Activated CD8-positive, alpha-beta memory T cell treated with anti-CD3 and anti-CD28 coated beads, Interleukin-2, amount 50 U/mL, for 1 hour (primary cell): ENCODE results near the gene STAMBPL1.
"Not testable (repeated sequence)": the region's sequence is repeated elsewhere in the genome, so short reads cannot be mapped to it uniquely, and the experiment has no call there.

ENCODE experiments used
- DNase-seq: peaks from one replicate; pipeline ENCODE4 v3.0.0-alpha.2; 2020; ENCODE audit errors: extremely low read depth

STAMBPL1 gene

DNA sequence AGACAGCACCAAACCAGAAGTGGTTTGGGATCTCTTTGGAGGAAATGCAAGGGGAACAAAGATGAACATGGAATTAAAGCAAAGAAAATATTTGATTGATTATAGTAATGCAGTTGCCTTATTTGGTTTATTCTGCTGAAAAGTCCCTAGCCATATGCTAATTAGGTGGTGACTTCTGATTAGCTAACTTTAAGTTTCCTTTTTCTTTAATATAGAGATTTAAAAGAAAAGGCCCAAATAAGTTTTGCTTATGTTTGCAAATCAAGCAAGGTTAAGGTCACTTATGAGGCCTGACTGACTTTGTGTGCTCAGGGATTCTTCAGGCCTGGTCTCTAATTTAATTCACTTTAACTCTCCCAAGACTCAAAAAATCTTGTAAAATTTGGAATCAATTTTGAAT, 22.2 kb upstream of the STAMBPL1 start:
- DNase-seq: no peak

DNA sequence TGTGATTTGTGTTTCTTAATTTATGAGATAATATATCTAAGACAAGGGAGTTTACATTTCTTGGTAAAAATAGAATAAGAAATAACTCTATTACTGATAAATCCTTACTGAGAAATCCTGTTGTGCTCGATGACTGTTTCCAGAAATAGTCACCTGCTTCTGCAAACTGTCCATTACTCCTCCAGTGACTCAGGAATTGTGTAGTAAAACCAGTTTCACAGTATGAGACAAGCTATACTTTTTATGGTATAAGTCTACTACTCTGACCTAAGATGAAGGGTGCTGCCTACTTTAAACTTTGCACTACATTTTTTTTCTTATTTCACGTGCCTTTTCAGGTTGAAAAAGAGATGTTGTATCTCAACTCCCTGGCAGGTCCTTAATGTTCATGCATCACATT, 21.6 kb upstream of the STAMBPL1 start:
- no peak for DNase-seq

DNA sequence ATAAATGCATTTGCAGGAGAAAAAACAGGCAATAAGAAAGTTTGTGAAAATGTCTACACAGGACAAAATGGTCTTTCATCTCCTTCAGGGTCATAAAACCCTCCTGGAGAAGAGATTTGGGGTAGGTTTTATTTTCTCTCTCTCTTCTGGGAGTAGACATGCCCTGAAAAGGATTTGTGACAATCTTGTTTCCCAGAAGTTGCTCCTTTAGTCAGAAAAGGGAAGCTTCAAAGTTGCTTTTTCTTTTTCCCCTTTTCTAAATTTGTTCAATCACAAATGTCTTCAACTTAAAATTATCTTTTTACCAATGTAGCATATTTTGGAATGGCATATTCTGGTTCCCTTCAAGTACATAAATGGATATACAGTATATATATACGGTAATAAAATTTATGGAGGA, 19.0 kb upstream of the STAMBPL1 start:
- no peak for DNase-seq

DNA sequence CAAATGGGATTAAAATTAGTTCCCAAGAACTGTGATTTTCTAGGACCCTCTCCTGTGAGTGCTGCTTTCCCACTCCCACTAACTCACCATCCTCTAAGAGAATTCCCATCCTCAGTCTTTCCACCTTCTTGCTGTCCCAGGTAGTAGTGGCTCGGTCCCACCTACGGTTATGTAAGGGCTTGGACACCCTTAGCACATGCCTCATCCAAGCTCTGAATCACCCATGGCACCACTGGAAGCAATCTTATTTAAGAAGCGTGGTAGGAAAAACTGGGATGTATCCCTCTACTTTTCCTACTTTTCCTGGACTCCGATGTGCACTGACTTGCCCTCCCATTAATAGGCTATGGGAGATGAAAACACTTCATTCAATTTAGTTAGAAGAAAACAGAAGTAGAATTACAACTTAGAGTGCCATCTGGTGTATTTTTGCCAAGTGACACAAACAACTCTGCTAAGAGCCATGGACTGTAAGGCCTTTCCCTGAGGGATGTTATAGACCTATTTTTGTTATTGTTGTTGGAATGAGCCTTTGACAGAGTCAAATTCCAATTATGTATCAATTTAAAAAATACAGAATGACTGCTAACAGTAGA, 14.7 kb upstream of the STAMBPL1 start:
- DNase-seq: no peak

DNA sequence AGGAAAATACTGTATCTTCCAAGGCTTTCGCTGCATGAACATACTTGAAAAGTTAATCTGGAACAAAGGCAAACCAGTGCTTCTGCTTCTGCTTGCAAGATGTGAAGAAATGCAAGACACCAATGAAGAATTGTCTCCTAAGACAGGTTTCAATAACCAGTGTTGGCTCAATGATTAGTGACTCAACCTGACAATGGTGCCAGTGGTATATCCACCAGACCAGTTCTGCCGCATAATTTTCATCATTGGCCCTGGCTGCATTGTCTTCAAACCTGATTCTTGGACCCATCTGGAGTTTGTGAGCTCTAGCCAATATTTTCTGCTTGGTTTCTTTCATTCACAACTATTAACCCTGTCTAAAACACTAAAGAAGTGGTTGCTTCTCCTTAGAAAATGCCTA, 13.6 kb upstream of the STAMBPL1 start:
- no peak for DNase-seq

DNA sequence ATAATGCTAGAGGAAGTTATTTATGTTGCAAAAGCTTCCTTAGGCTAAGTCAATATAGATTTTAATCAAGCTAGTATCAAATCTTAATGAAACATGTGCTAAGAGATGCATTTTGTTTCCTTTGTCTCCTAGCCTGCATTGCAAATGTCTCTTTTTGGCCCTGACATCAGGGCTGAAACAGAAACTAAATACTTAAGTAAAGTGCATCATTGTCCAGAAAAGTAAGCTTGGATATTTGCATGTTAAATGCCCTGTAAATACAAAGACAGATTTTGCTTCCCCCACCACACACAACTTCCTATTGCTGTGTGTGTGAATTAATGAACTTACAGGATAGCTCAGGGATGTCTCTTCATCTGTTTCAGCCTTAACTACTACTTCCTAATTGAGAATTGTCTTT, 10.0 kb upstream of the STAMBPL1 start:
- DNase-seq: no peak

DNA sequence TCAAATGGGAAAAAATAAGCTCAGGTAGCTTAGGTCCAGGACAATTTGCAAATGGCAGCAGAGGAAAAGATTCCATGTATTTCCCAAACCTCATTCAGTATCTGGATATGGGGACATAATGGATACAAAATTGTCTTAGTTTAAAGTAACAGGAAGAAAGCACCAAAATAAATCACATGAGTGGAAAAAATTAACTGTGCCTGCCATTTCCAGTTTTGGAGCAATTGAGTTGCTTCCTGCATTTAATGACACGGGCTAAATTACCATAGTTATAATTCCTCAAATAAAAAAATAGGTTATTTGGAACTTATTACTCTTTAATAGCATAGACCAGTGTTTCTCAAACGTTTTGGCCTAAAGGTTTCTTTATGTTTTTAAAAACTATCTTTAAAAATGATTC, 6.3 kb upstream of the STAMBPL1 start:
- DNase-seq: no peak

DNA sequence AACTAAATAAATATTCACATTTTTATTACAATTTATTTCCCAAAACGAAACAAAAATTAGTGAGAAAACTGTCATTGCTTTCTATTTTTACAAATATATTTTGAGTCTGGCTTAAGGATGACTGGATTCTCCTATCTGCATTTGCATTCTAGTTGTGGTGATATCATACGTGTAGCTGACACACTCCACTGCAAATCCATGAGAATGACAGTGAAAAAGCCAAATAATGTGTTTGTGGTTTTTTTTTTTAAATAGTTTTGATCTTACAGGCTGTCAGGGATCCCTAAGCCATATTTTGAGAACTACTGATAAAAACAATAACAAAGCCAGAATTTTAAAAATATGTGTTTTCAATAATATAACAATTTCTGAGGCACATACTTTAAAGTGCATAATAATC, 5.8 kb upstream of the STAMBPL1 start:
- no peak for DNase-seq

DNA sequence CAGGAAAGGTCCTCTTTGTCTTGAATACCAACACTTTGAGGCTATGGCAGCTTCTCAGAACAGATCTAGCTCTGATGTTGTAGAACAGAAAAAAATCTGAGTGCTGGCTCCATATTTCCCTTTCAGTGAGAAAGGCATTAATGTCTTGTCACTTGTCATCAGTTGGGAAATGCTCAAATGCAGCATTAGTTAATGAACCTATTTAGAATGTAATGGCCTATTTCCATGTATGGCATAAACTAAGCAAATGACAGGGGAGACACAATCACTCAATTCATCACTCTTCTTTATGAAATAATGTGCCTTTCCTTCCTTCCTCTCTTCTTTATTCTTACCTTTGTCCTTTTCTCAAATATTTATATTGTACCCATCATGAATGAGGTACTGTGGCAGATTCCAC, 5.0 kb upstream of the STAMBPL1 start:
- DNase-seq: no peak

DNA sequence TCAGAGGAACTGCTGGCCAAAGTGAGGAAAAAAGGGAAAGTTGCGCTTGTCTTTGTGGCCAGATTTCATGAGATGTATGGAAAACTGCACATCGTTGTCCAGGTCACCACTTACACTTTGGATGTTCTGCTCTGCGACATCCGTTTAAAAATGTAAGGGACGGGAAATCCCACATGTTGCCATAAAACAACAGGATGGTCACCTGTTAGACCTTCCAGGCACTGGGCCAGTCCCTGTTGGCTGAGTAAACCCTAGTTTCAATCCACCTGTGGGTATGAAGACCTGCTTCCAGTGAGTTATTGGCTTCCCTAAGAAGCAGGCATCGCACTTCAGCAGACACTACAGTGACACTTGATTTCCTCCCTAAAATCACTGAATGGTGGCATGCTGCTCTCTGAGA, 2.7 kb upstream of the STAMBPL1 start:
- DNase-seq: no peak

DNA sequence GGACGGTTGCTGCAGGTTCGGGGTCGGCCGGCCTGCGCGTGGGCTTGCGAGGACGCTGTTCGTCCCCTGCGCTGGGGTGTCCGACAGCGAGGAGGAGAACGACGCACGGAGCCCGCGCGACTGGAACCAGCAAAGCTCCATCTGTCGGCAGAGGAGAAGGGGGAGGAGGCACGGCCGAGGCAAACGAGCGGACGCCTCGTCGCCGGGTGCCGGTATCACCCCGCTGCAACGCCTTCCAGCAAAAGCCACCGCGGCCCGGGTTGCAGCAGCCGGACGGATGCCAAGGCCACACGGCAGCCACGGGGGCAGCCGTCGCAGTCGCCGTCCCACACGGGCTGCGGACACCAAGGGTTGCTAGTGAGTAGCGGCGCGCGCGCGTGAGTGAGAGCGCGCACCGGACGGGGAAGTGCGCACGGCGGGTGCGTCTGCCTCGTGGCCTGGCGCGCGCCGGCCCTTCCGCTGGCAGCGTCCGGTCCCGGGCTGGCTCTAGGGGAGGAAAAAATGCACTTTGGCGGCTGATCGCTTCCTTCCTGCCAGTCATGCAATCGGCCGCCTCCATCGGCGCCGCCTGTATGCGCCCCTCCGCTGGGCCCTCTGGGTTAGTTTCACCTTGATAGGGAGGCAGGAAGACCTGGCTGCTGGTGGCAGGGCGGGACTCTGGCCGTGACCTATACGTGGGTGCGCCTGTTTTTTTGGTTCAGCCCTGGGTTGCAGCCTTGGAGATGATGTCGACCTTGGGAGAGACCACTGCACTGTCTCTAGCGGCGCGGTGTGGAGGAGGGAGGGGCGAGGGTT, 434 bp downstream of the STAMBPL1 start:
- DNase-seq: no peak

DNA sequence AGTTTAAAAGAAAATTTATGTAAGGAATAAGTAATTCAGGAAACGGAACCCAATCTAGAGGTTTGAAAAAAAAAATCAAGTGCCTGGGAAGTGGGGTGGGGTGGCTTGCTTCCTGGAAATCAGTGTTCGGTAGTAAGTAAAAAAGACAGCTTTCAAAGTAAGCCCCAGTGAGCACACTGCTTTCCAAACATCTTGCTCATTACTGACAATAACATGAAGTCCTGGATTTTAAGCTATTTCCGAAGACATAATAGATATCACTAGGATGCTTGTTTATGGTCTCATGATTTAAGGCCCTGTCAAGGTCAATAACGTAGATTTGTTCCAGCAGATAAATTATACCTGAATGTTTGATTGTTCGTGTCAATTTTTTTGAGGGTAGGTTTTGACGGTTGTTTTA, 1.3 kb downstream of the STAMBPL1 start:
- no peak for DNase-seq

DNA sequence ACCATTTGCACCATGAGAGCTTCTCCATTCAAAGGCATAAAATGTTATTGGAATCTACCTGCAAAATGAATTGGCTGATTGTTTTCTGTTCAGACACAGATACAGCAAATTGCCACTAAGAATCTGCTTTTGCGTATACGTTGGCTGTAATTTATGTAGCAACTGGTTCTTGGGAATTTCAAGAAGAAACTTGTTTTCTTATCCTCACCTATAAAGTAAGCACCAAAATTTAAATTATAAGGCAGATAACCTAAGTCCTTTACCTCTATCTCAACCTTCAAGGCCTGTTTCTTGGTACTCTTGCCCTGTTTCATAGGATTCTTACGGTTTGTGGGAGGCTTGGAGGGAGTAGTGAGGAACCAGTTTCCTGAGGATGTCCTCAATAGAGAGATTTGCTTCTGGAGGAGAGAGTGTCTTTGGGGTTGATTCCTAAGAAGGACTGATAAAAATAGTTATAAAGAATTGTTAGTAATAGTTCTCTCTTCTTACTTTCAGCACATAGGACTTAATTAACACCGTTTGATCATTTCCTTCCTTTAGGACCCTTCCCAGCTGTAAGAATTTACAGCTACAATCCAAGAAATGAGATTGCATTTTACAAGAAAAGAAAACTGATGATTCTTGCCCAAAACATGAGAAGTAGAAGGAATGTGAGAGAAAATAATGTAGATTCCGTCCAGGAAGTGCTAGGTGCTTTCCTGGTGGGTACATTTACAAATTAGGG, 2.0 kb downstream of the STAMBPL1 start:
- no peak for DNase-seq

DNA sequence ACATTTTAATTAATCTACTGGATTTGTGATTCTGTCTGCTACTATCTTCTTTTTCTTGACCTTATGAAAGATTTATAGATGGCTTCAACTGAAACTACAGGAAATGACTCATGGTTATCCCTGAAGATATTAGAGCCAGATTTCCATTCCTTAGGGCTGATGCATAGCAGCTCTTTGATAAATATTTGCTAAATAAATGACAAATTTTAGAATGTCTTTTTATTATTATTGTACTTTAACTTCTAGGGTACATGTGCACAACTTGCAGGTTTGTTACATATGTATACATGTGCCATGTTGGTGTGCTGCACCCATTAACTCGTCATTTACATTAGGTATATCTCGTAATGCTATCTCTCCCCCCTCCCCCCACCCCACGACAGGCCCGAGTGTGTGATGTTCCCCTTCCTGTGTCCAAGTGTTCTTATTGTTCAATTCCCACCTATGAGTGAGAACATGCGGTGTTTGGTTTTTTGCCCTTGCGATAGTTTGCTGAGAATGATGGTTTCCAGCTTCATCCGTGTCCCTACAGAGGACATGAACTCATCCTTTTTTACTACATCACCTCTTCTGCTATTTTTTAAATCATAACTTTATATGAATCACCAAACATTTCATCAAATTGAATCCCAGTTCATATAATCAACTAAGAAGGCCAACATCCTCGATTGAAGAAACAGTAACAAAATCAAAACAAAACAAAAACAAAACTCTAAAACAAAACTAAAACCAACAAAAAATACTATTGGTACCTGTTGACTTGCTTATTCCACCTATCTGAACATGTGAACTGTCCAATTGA, 2.8 kb downstream of the STAMBPL1 start:
- not testable (repeated sequence) for DNase-seq

DNA sequence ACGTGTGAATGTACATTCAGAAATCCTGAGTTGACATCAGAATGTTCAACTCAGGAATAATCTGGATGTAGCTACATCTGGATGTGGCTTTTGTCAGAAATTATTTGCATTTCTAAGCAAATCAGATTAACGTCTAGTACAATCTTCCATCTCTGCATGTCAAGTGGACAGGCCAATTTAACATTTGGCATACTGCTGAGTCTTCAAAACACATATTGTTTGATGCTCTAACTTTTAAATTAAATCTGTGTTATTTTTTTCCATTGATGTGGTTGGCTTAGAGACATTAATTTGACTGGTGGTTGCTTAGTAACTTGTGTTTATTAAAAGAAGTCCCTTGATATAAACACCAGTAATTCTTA, 3.4 kb downstream of the STAMBPL1 start:
- no peak for DNase-seq

DNA sequence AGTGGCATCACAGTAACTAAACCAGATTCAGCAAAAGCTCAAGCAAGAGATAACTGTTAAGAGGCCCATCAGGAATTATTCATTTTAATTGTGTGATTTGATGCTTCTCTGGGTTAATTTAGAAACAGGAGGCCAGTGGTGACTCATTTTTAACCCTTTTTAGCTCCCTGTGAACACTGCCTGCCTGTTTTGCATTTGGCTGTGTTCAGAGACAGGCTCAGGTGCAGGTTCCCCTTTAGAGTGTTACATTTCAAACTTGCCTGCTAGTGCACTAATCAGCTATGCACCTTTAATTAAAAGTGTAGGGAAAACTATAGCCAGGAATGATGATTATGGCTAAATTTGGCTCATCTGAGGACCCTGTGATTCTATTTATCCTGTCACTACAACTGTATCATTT, 6.5 kb downstream of the STAMBPL1 start:
- no peak for DNase-seq

DNA sequence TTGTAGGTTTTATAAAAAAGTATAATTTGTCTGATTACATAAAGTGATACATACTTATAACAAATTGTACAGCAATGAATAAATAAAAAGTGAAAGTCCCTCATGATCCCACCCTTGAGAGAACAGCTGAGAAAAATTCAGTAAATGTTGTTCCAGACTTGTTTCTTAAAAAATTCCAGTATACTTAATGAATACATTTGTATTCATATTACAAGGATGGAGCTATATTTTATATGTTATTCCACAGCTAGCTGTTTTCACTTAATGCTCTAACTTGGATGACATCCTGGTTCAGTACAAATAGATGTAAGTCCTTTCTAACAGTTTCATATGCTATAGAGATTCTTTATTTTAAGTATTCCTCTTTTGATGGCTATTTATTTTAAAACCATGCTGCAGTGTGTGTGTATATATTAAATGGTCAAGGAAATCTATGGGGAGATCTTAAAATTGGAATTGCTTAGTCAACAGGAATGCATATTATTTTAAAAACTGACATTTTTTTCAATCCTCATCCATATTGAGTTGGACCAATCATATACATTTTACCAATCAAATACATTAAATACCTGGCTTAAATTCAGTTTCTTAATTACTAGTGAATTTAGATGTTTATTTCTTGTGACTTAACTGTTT, 8.9 kb downstream of the STAMBPL1 start:
- DNase-seq: no peak

DNA sequence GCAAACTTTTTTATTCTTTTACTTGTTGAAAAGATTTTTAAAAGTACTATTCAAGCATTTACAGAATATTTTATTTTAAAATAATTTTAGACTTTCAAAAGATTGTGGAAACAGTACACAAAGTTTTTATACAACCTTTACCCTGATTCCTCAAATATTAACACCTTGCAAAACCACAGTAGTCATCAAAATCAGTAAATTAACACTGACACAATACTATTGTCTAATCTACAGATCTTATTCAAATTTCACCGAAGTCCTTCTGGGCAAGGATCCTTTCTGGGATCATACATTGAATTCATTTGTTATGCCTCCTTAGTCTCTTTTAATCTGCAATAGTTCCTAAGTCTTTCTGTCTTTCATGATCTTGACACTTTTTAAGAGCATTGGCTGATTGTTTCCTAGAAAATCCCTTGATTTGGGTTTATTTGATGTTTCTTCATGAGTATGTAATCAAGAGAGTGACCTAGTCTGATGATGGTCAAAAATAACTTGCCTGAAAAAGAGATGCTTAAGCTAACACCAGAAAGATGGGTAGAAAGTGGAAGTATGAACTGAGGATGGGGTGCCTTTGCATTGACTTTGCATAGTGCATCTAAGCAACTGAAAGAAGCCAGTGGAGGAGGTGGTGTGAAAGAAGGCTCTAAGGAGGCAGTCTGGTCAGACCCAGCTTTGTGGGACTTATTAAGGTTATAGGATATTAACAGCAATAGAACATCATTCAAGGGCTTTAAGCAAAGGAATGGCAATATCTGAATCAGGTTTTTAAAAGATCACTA, 9.7 kb downstream of the STAMBPL1 start:
- no peak for DNase-seq

DNA sequence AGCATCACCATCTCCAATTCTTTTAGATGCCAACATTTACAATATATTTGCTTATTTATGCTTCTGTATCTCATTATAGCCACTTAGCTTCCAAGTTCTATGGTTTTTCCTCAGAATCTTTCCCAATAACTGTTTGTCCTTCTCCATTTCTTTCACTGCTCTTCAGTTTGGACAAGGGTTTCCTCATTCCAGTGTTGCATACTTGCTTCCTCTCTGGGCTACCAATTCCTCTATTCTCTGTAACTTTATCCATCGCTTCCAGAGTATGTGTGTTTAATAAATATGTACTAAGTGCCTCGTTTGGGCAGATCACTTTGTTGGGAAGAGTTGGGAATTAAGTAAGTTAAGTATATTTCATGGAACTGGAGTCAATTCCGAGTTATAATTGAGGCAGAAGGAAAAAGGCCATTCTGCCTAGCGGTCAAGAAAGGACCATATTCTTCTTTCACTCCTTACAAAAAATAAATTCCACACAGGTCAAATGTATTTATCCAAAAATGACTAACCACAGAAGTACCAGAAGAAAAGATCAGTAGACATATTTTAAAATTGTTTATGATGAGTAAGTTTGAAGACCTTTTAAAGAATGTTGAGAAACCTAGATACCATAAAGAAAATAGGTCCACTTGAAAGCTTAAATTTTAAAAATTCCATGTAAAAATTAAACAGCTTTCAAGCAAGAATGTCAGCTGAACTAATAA, 10.8 kb downstream of the STAMBPL1 start:
- DNase-seq: no peak

DNA sequence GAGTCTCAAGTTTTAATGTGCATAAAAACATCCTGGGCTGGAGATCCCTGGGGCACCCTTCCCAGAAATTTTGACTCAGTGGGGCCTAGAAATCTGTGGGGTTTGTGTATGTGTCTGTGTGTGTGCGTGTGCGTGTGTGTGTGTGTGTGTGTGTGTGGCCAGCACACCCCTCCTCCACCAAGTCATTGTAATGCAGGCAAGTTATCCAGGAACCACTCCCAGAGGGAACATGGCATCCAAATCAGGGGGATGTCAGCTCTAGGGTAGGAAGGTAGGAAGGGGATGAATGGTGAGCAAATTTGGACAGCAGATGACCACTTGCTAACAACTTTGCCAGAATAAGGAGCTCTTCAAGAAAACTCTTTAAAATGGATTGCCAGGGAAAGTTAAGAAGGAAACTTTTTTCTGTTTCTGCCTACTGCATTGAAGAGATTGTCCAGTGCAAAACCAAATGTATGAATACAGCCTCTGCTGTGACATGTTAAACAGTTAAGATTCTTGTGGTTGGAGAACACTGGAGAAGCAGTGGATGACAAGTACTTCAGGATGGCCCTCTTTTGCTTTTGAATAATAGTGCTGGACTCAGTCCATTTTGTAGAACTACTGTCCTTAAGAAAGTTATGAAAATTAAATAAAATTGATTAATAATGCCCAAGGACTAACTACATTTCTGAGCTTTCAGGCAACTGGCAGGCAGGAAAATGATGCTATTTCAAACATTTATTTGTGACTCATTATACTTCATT, 12.3 kb downstream of the STAMBPL1 start:
- DNase-seq: no peak
